Panc1 (cell line): Measurements from ENCODE around the gene HABP4. TPM values are rescaled to one million over a fixed set of nuclear protein-coding genes. Genes with fewer than 3 reads are reported as not detected.
A peak's percentile ranks its signal among the peaks of the same experiment; 100 is the strongest.

Source experiments
- ATAC-seq: fragments of 200-7000 bp; cut with Tn5 transposase; 2 replicates; pipeline ENCODE4 v1.9.1; 2020; ENCODE audit warnings: mild to moderate bottlenecking, moderate library complexity
- BruUV-seq: library from RNA; stranded (reverse); fragments of 400-500 nt; replicated peaks from 2 replicates; lab custom pipeline; 2021; lab: Mats Ljungman, UMichigan
- CTCF ChIA-PET: fragments of 300-600 bp; sonication (Branson Sonifier 250); formaldehyde crosslinking; loops from one replicate; lab custom pipeline; 2022; ENCODE audit warnings: antibody characterized with exemption; lab: Charles Lee
- POLR2A ChIA-PET: fragments of 300-600 bp; sonication (Branson Sonifier 250); formaldehyde crosslinking; loops from one replicate; lab custom pipeline; 2022; ENCODE audit warnings: antibody characterized with exemption; lab: Charles Lee
- DNase-seq: peaks from one replicate; pipeline ENCODE4 v3.0.0-alpha.2; 2010; ENCODE audit warnings: low read depth, low spot score
- H3K27ac ChIP-seq: 2 replicates; pipeline ENCODE4 v1.5.1; 2011; ENCODE audit warnings: mild to moderate bottlenecking, low read length, inconsistent platforms
- H3K27me3 ChIP-seq: fragments of 200-500 bp; sonication (Bioruptor generic); 2 replicates; pipeline ENCODE4 v1.6.0; 2014; ENCODE audit warnings: low read length, inconsistent platforms; ENCODE audit not compliant: control insufficient read depth, insufficient read depth
- H3K36me3 ChIP-seq: fragments of 200-500 bp; sonication (Bioruptor generic); 2 replicates; pipeline ENCODE4 v1.5.1; 2014; ENCODE audit warnings: inconsistent platforms, mild to moderate bottlenecking, low read length, moderate library complexity; ENCODE audit not compliant: control insufficient read depth, insufficient read depth
- H3K4me1 ChIP-seq: 2 replicates; pipeline ENCODE4 v1.5.1; 2011; ENCODE audit warnings: inconsistent platforms, mild to moderate bottlenecking, low read length, moderate library complexity; ENCODE audit not compliant: control insufficient read depth, insufficient read depth
- H3K4me3 ChIP-seq, 2 experiments: 2 replicates each; pipeline ENCODE4 v1.5.1; 2011 to 2012; ENCODE audit warnings: low read depth in 2 of 2, low read length in 2 of 2, mild to moderate bottlenecking in 2 of 2, inconsistent platforms in 1 of 2, moderate library complexity in 1 of 2
- H3K9me3 ChIP-seq: fragments of 200-500 bp; sonication (Bioruptor generic); 2 replicates; pipeline ENCODE4 v1.5.1; 2014; ENCODE audit warnings: low read depth, mild to moderate bottlenecking, inconsistent platforms, low read length, moderate library complexity; ENCODE audit not compliant: control insufficient read depth, insufficient read depth
- POLR2AphosphoS5 ChIP-seq: IDR thresholded peaks from 2 replicates; pipeline ENCODE4 v1.6.1; 2012; ENCODE audit warnings: mild to moderate bottlenecking, low read depth, low read length, moderate library complexity
- SIN3A ChIP-seq: IDR thresholded peaks from 2 replicates; pipeline ENCODE4 v1.6.1; 2012; ENCODE audit warnings: low read depth, mild to moderate bottlenecking, low read length, moderate library complexity, borderline replicate concordance; ENCODE audit not compliant: insufficient read depth
- TCF7L2 ChIP-seq: IDR thresholded peaks from 2 replicates; pipeline ENCODE4 v1.6.1; 2011; ENCODE audit warnings: mild to moderate bottlenecking, low read depth, low read length, inconsistent platforms
- in situ Hi-C: cut with HindIII; loops from 2 replicates; pipeline ENCODE4 v1.10.0; 2016; ENCODE audit warnings: low sequenced_read_pairs, low pct_unique_long_range_greater_than_20kb
- intact Hi-C: fragments of 100-400 bp; cut with micrococcal nuclease; formaldehyde crosslinking; loops from one replicate; pipeline ENCODE4 v1.10.0; 2022; ENCODE audit not compliant: unreplicated experiment
- total RNA-seq: library from RNA; stranded (reverse); gene quantifications from one replicate; pipeline ENCODE4 v1.2.1, GENCODE V29; 2021; ENCODE audit not compliant: unreplicated experiment
- TF ChIP-seq, protein P1 (sequence below), 2 experiments: IDR thresholded peaks; 2 replicates each; pipeline ENCODE4 v1.6.1; 2011 to 2012; ENCODE audit warnings: low read depth in 2 of 2, control low read depth in 1 of 2, low read length in 1 of 2, mild to moderate bottlenecking in 1 of 2, moderate library complexity in 1 of 2; ENCODE audit not compliant: insufficient read depth in 1 of 2
- TF ChIP-seq, protein P2 (sequence below): fragments of 450-650 bp; IDR thresholded peaks from 2 replicates; pipeline ENCODE4 v1.5.1; 2017; ENCODE audit warnings: mild to moderate bottlenecking

HABP4 gene
- total RNA-seq, 1 experiment from 2014 or later = 32.3 TPM

DNA sequence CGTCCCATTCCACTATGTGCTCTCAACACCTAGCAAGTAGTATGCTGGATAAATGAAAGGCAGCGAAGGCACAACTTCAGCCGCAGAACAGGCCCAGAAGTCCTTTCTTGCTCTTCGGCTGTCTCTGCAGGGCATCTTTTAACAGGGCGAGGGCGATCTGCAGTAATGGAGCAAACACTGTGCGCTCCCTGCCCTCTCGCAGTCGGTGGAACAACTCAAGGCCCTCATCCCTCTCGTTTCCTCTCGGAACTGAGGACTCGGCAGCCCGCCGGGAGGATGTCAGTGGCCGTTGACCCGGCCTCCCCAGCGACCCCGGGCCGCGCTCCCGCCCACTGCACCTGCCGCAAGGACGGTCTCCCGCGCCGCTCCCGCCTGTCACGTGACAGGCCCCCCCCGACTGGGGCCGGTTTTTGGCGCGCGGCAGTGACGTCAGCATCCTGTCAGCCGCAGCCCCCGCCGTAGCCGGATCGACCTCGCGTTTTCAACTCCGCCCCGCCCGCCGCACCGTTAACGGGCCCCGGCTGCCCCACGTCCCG, 32.9 kb upstream of the HABP4 start:
- H3K4me1 ChIP-seq = peaks cover 28% of the 10 kb centered on the region
- DNase-seq (peak; percentile 32), ATAC-seq (peak; percentile 25)
- H3K27ac ChIP-seq = peak overlapping the region; percentile 89
- ChIA-PET POLR2A (no interaction called here), CTCF (no interaction called here)
- intact Hi-C loops (no loop called here), in situ Hi-C loops (no loop called here)
- H3K36me3 ChIP-seq = no peaks in the 10 kb centered on the region; the same call in none of the 2 replicates
- no peaks in the 10 kb centered on the region for H3K27me3 ChIP-seq
- no peak for TF ChIP-seq TCF7L2
- TF ChIP-seq SIN3A = peak; percentile 65; the same call in 1 of the 2 replicates
- TF ChIP-seq, protein P1, sequence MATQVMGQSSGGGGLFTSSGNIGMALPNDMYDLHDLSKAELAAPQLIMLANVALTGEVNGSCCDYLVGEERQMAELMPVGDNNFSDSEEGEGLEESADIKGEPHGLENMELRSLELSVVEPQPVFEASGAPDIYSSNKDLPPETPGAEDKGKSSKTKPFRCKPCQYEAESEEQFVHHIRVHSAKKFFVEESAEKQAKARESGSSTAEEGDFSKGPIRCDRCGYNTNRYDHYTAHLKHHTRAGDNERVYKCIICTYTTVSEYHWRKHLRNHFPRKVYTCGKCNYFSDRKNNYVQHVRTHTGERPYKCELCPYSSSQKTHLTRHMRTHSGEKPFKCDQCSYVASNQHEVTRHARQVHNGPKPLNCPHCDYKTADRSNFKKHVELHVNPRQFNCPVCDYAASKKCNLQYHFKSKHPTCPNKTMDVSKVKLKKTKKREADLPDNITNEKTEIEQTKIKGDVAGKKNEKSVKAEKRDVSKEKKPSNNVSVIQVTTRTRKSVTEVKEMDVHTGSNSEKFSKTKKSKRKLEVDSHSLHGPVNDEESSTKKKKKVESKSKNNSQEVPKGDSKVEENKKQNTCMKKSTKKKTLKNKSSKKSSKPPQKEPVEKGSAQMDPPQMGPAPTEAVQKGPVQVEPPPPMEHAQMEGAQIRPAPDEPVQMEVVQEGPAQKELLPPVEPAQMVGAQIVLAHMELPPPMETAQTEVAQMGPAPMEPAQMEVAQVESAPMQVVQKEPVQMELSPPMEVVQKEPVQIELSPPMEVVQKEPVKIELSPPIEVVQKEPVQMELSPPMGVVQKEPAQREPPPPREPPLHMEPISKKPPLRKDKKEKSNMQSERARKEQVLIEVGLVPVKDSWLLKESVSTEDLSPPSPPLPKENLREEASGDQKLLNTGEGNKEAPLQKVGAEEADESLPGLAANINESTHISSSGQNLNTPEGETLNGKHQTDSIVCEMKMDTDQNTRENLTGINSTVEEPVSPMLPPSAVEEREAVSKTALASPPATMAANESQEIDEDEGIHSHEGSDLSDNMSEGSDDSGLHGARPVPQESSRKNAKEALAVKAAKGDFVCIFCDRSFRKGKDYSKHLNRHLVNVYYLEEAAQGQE (IDR thresholded peaks at IDR 0.05; ENCODE audit: insufficient read depth in 1 of 2, low read depth in 2 of 2, low read length in 1 of 2) = no peak
- TF ChIP-seq, protein P2, sequence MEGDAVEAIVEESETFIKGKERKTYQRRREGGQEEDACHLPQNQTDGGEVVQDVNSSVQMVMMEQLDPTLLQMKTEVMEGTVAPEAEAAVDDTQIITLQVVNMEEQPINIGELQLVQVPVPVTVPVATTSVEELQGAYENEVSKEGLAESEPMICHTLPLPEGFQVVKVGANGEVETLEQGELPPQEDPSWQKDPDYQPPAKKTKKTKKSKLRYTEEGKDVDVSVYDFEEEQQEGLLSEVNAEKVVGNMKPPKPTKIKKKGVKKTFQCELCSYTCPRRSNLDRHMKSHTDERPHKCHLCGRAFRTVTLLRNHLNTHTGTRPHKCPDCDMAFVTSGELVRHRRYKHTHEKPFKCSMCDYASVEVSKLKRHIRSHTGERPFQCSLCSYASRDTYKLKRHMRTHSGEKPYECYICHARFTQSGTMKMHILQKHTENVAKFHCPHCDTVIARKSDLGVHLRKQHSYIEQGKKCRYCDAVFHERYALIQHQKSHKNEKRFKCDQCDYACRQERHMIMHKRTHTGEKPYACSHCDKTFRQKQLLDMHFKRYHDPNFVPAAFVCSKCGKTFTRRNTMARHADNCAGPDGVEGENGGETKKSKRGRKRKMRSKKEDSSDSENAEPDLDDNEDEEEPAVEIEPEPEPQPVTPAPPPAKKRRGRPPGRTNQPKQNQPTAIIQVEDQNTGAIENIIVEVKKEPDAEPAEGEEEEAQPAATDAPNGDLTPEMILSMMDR = no peak
- H3K4me3 ChIP-seq = peak overlapping the region; percentile 82 to 84
- no TSS peak for BruUV-seq
- H3K9me3 ChIP-seq = no peaks in the 10 kb centered on the region

DNA sequence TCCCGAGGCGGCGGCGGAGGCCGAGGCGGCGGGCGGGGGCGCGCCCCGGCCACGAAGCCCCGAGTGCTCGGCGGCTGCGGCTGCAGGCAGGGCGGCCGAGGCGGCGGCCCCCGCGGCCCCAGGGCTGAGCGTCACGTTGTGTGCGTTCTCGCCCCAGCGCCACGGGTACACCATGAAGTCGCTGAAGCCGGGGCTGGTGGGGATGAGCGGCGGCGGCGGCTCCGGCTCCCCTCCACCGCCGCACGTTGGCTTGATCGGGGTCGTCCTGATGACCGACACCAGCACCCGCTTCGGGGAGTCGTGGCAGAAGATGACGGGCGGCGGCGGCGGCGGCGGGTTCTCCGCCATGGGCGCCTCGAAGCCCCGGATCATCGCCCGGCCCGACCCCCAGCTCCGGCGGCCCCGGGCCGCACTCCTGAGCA, 32.3 kb upstream of the HABP4 start:
- H3K4me1 ChIP-seq = peaks cover 28% of the 10 kb centered on the region
- peak overlapping the region; percentile 59; the same call in 1 of the 2 replicates for H3K27ac ChIP-seq
- in situ Hi-C loops = no loop called here
- ChIA-PET POLR2A (no interaction called here), CTCF (no interaction called here)
- intact Hi-C loops = no loop called here
- TF ChIP-seq, protein P2 = no peak
- TF ChIP-seq TCF7L2 (no peak), SIN3A (no peak), POLR2AphosphoS5 (no peak)
- TF ChIP-seq, protein P1 (IDR thresholded peaks at IDR 0.05; ENCODE audit: insufficient read depth in 1 of 2, low read depth in 2 of 2, low read length in 1 of 2) = no peak
- no peaks in the 10 kb centered on the region; the same call in none of the 2 replicates for H3K36me3 ChIP-seq
- DNase-seq (no peak), ATAC-seq (no peak)
- no peaks in the 10 kb centered on the region for H3K27me3 ChIP-seq
- H3K4me3 ChIP-seq = peak overlapping the region; percentile 60 to 84
- no TSS peak for BruUV-seq
- H3K9me3 ChIP-seq = no peaks in the 10 kb centered on the region
